ENCODE measurements around the gene CDCA5. TPM values are rescaled to one million over a fixed set of nuclear protein-coding genes. Genes with fewer than 3 reads are reported as not detected.

The CDCA5 gene
- 8.1 and 8.6 TPM in 2 replicates for total RNA-seq

GRCh38 chr11:65083834-65084597 lies at the start of gene CDCA5, which contains the start of gene ZFPL1:
CDCA5 (minus strand) TSS chr11:65084040; CDS start chr11:65083978, 62 bp downstream.
ZFPL1 (plus strand) TSS chr11:65084222; CDS start chr11:65084699, 477 bp downstream.

GRCh38 chr11:65121865-65122696 lies 38.2 kb upstream of the CDCA5 start, which contains the start of the genes FAU and MRPL49:
FAU (minus strand) TSS chr11:65122134; CDS start chr11:65121813, 321 bp downstream.
MRPL49 (plus strand) TSS chr11:65122321; CDS start chr11:65122347, 26 bp downstream.

GRCh38 chr11:65117206-65118096 lies 33.6 kb upstream of the CDCA5 start, which contains the start of gene ZNHIT2:
ZNHIT2 (minus strand) TSS chr11:65117701; CDS start chr11:65117653, 48 bp downstream.

GRCh38 chr11:65111744-65112545 lies 28.1 kb upstream of the CDCA5 start, which contains the start of gene TM7SF2:
TM7SF2 (plus strand) TSS chr11:65111872; CDS start chr11:65112016, 144 bp downstream.

GRCh38 chr11:65095974-65096806 lies 12.3 kb upstream of the CDCA5 start, which contains the start of gene VPS51:
VPS51 (plus strand) TSS chr11:65096214; CDS start chr11:65096251, 37 bp downstream.

GRCh38 chr11:65058419-65059054 lies 25.3 kb downstream of the CDCA5 start, which contains the start of gene NAALADL1:
NAALADL1 (minus strand) TSS chr11:65058553; CDS start chr11:65058521, 32 bp downstream.

GRCh38 chr11:65040847-65041622 lies 42.8 kb downstream of the CDCA5 start, which contains the start of gene SAC3D1:
SAC3D1 (plus strand) TSS chr11:65041210; CDS start chr11:65041293, 83 bp downstream.

Other genes starting within 250 kb of the CDCA5 start
- gene CDC42BPG, start 239.4 kb downstream of the CDCA5 start, total RNA-seq, result 0.16 and 0.25 TPM in 2 replicates
- gene EHD1, start 205.4 kb downstream of the CDCA5 start, total RNA-seq, result 43.5 and 108 TPM in 2 replicates
- gene ATG2A, start 166.8 kb downstream of the CDCA5 start, total RNA-seq, result 7.0 and 13.4 TPM in 2 replicates
- 7.6 and 13.6 TPM in 2 replicates for gene PPP2R5B, start 159.4 kb downstream of the CDCA5 start, total RNA-seq
- gene GPHA2, start 148.1 kb downstream of the CDCA5 start, total RNA-seq, result not detected in 2 replicates
- gene MAJIN, start 111.9 kb downstream of the CDCA5 start, total RNA-seq, result not detected in 2 replicates
- gene BATF2, start 87.1 kb downstream of the CDCA5 start, total RNA-seq, result 0.31 and 0.32 TPM in 2 replicates
- 120 and 126 TPM in 2 replicates for gene ARL2, start 69.9 kb downstream of the CDCA5 start, total RNA-seq
- 8.1 and 10.4 TPM in 2 replicates for gene SNX15, start 56.6 kb downstream of the CDCA5 start, total RNA-seq
- 8.4 and 9.8 TPM in 2 replicates for gene SAC3D1, start 42.8 kb downstream of the CDCA5 start, total RNA-seq
- gene NAALADL1, start 25.5 kb downstream of the CDCA5 start, total RNA-seq, result 8.1 and 8.8 TPM in 2 replicates
- gene ZFPL1, start 182 bp upstream of the CDCA5 start, total RNA-seq, result 23.0 and 30.5 TPM in 2 replicates
- gene VPS51, start 12.2 kb upstream of the CDCA5 start, total RNA-seq, result 199 and 268 TPM in 2 replicates
- 8.7 and 16.1 TPM in 2 replicates for gene TM7SF2, start 27.8 kb upstream of the CDCA5 start, total RNA-seq
- gene ZNHIT2, start 33.7 kb upstream of the CDCA5 start, total RNA-seq, result 3.6 and 5.5 TPM in 2 replicates
- gene FAU, start 38.1 kb upstream of the CDCA5 start, total RNA-seq, result 268 and 409 TPM in 2 replicates
- gene MRPL49, start 38.3 kb upstream of the CDCA5 start, total RNA-seq, result 34.5 and 50.3 TPM in 2 replicates
- gene SYVN1, start 50.5 kb upstream of the CDCA5 start, total RNA-seq, result 7.3 and 32.0 TPM in 2 replicates
- not detected in 2 replicates for gene SPDYC, start 86.2 kb upstream of the CDCA5 start, total RNA-seq
- 86.8 and 101 TPM in 2 replicates for gene CAPN1, start 97.9 kb upstream of the CDCA5 start, total RNA-seq
- gene POLA2, start 177.9 kb upstream of the CDCA5 start, total RNA-seq, result 6.2 and 7.7 TPM in 2 replicates
- 7.1 and 8.7 TPM in 2 replicates for gene CDC42EP2, start 230.8 kb upstream of the CDCA5 start, total RNA-seq
- 22.0 and 32.5 TPM in 2 replicates for gene DPF2, start 249.8 kb upstream of the CDCA5 start, total RNA-seq